ENCODE data around the gene LAG3. TPM values are rescaled to one million over a fixed set of nuclear protein-coding genes. Genes with fewer than 3 reads are reported as not detected.
"Not testable (repeated sequence)": the region's sequence is repeated elsewhere in the genome, so short reads cannot be mapped to it uniquely, and the experiment has no call there.

LAG3 gene
- total RNA-seq, 1 experiment from 2014 or later = 0.58 TPM

GRCh38 chr12:6742834-6743233 lies 29.5 kb upstream of the LAG3 start:
- BruUV-seq (replicated peaks) = no TSS peak
- no peaks in the 10 kb centered on the region for H3K9me3 Mint-ChIP-seq (ENCODE audit: unreplicated experiment)
- DNase-seq (ENCODE audit: unreplicated experiment) = no peak
- H3K27ac Mint-ChIP-seq (ENCODE audit: low read depth, unreplicated experiment) = no peak overlapping the region
- intact Hi-C loops (cut with micrococcal nuclease) = no loop called here
- no peaks in the 10 kb centered on the region for H3K27me3 Mint-ChIP-seq (ENCODE audit: insufficient read depth, unreplicated experiment)
- no peak overlapping the region for H3K4me3 Mint-ChIP-seq (ENCODE audit: unreplicated experiment)
- peaks cover 8% of the 10 kb centered on the region for H3K4me1 Mint-ChIP-seq (ENCODE audit: insufficient read depth, unreplicated experiment)
- CTCF ChIA-PET = interaction anchor here (1.0 to 1.8 kb wide), 4 partner anchors 10 to 83 kb away, joined by 3 to 23 read pairs (median 3); partner anchors contain the start of gene MLF2
- peaks cover 13% of the 10 kb centered on the region for H3K36me3 Mint-ChIP-seq (ENCODE audit: insufficient read depth, unreplicated experiment)
- TF ChIP-seq CTCF (IDR thresholded peaks at IDR 0.05; ENCODE audit: unreplicated experiment) = no peak
- POLR2A ChIA-PET = interaction anchor here (0.9 to 3.7 kb wide), 3 partner anchors 10 to 93 kb away, joined by 3 to 31 read pairs (median 3); partner anchors contain the start of genes COPS7A and MLF2

DNA sequence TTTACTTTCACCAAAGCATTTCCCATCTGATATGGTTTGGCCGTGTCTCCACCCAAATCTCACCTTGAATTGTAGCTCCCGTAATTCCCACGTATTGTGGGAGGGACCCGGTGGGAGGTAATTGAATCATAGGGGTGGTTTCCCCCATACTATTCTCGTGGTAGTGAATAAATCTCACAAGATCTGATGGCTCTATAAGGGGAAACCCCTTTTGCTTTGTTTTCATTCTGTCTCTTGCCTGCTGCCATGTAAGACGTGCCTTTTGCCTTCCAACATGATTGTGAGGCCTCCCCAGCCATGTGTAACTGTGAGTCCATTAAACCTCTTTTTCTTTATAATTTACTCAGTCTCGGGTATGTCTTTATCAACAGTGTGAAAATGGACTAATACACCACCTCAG lies 29.0 kb upstream of the LAG3 start:
- H3K4me1 Mint-ChIP-seq (ENCODE audit: insufficient read depth, unreplicated experiment); intact Hi-C loops (cut with micrococcal nuclease); DNase-seq (ENCODE audit: unreplicated experiment); H3K27ac Mint-ChIP-seq (ENCODE audit: low read depth, unreplicated experiment); H3K4me3 Mint-ChIP-seq (ENCODE audit: unreplicated experiment); H3K27me3 Mint-ChIP-seq (ENCODE audit: insufficient read depth, unreplicated experiment); H3K9me3 Mint-ChIP-seq (ENCODE audit: unreplicated experiment); BruUV-seq (replicated peaks): not testable (repeated sequence)
- CTCF ChIA-PET = interaction anchor here (1.0 to 1.8 kb wide), 4 partner anchors 10 to 83 kb away, joined by 3 to 23 read pairs (median 3); partner anchors contain the start of gene MLF2
- POLR2A ChIA-PET = interaction anchor here (0.9 to 3.7 kb wide), 3 partner anchors 10 to 94 kb away, joined by 3 to 31 read pairs (median 3); partner anchors contain the start of genes COPS7A and MLF2
- H3K36me3 Mint-ChIP-seq (ENCODE audit: insufficient read depth, unreplicated experiment) = peaks cover 18% of the 10 kb centered on the region

DNA sequence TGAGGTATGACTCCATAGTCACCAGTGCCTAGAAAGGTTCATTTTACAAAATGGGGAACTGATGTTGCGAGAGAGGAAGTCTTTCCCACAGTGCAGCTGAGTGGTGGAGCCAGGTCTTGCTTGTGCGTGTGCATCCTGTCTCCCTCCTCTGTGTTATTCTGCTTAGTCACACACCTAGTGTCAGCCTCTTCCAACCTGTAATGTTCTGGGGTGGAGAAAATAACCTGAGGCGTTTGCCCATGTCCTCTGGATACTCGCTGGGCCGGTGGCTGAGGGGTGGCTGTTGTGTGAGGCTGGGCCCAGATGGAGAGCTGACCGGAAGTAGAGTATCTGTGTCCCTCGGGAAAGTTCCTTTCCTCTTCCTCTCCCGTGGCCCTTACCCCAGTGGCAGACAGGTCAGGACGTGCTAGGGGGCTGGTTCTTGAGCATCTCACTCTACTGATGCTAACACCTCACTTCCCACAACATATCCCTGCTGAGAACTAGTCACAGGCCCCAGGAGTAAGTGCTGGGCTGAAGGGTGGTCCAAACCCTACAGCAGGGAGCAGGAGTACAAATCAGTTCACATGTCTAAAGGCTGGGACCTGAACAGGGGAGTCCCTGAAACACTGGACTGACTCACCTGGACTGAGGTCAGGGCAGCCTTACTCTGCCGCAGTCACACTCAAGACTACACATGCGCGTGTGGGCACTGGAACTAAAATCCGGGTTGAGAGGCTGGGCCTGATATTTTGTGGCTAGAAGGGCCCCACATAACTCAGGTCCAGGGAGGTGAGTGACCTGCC lies 26.4 kb upstream of the LAG3 start:
- peaks cover 41% of the 10 kb centered on the region for H3K36me3 Mint-ChIP-seq (ENCODE audit: insufficient read depth, unreplicated experiment)
- H3K4me1 Mint-ChIP-seq (ENCODE audit: insufficient read depth, unreplicated experiment) = peaks cover 12% of the 10 kb centered on the region
- peak; percentile 46 for DNase-seq (ENCODE audit: unreplicated experiment)
- no TSS peak for BruUV-seq (replicated peaks)
- TF ChIP-seq CTCF (IDR thresholded peaks at IDR 0.05; ENCODE audit: unreplicated experiment) = no peak
- POLR2A ChIA-PET = interaction anchor here (0.6 to 3.7 kb wide), 10 partner anchors 7 to 198 kb away, joined by 3 to 31 read pairs (median 3); partner anchors contain the start of genes C12orf57, COPS7A, MLF2 and PTMS
- no peaks in the 10 kb centered on the region for H3K27me3 Mint-ChIP-seq (ENCODE audit: insufficient read depth, unreplicated experiment)
- no peaks in the 10 kb centered on the region for H3K9me3 Mint-ChIP-seq (ENCODE audit: unreplicated experiment)
- no peak overlapping the region for H3K4me3 Mint-ChIP-seq (ENCODE audit: unreplicated experiment)
- intact Hi-C loops (cut with micrococcal nuclease) = no loop called here
- CTCF ChIA-PET = interaction anchor here (0.9 to 1.6 kb wide), 4 partner anchors 20 to 125 kb away, joined by 3 to 6 read pairs (median 4); partner anchors contain the start of gene PTMS
- H3K27ac Mint-ChIP-seq (ENCODE audit: low read depth, unreplicated experiment) = peak overlapping the region; percentile 69

GRCh38 chr12:6747216-6747615 lies 25.1 kb upstream of the LAG3 start:
- Mint-ChIP-seq H3K36me3 (ENCODE audit: insufficient read depth, unreplicated experiment) (peaks cover 46% of the 10 kb centered on the region), H3K27me3 (ENCODE audit: insufficient read depth, unreplicated experiment) (no peaks in the 10 kb centered on the region), H3K9me3 (ENCODE audit: unreplicated experiment) (no peaks in the 10 kb centered on the region), H3K4me1 (ENCODE audit: insufficient read depth, unreplicated experiment) (peaks cover 18% of the 10 kb centered on the region), H3K27ac (ENCODE audit: low read depth, unreplicated experiment) (peak overlapping the region; percentile 20), H3K4me3 (ENCODE audit: unreplicated experiment) (no peak overlapping the region)
- DNase-seq (ENCODE audit: unreplicated experiment) = no peak
- TF ChIP-seq CTCF (IDR thresholded peaks at IDR 0.05; ENCODE audit: unreplicated experiment) = no peak
- ChIA-PET POLR2A (interaction anchor here (1.0 to 1.6 kb wide), 3 partner anchors 23 to 196 kb away, joined by 3 read pairs; partner anchors contain the start of genes C12orf57, COPS7A and RNU7-1), CTCF (interaction anchor here (0.6 to 1.6 kb wide), 4 partner anchors 14 to 441 kb away, joined by 3 to 6 read pairs (median 4); partner anchors contain the start of gene PTMS)
- no TSS peak for BruUV-seq (replicated peaks)
- intact Hi-C loops (cut with micrococcal nuclease) = no loop called here
